GM18511 (cell line): ENCODE results near the gene PLCD3.

ENCODE experiments used
- ATAC-seq: cut with Tn5 transposase; IDR thresholded peaks from one replicate; pipeline ENCODE4 v1.9.1; 2021; ENCODE audit warnings: mild to moderate bottlenecking, moderate library complexity; ENCODE audit not compliant: unreplicated experiment

The PLCD3 gene, protein sequence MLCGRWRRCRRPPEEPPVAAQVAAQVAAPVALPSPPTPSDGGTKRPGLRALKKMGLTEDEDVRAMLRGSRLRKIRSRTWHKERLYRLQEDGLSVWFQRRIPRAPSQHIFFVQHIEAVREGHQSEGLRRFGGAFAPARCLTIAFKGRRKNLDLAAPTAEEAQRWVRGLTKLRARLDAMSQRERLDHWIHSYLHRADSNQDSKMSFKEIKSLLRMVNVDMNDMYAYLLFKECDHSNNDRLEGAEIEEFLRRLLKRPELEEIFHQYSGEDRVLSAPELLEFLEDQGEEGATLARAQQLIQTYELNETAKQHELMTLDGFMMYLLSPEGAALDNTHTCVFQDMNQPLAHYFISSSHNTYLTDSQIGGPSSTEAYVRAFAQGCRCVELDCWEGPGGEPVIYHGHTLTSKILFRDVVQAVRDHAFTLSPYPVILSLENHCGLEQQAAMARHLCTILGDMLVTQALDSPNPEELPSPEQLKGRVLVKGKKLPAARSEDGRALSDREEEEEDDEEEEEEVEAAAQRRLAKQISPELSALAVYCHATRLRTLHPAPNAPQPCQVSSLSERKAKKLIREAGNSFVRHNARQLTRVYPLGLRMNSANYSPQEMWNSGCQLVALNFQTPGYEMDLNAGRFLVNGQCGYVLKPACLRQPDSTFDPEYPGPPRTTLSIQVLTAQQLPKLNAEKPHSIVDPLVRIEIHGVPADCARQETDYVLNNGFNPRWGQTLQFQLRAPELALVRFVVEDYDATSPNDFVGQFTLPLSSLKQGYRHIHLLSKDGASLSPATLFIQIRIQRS

DNA sequence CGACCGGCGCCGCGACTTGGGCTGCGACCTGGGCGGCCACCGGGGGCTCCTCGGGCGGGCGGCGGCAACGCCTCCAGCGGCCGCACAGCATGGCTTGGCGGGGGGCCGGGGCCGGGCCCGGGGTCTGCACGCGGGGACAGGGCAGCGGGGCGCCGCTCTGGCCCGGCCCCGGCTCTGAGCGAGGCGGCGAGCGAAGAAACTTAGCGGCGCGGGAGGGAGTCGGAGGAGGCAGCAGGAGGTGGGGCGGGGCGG lies at the start of gene PLCD3:
PLCD3 (minus strand) TSS at position 196 of the 252 bp plus-strand sequence; CDS start at position 91, 105 bp downstream.
- no peak for ATAC-seq

DNA sequence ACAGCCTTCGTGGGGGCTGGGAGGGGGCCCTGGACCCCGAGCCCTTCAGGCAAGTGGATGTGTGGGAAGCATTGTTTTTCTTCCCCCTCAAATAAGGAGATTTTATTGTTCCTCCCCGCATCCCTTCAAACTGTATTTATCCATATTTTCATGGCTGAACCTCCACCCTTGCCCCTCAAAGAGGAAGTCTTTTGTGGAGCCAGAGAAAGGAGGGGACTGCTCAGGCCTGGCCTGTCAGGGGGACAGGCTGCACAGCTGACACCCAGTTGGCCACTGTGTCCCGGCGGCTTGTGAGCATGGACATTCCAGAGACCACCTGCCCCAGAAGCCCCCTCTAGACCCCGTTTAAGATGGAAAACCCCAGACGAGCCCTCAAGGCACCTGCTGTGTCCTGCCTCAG lies 45.2 kb upstream of the PLCD3 start:
- ATAC-seq = no peak

DNA sequence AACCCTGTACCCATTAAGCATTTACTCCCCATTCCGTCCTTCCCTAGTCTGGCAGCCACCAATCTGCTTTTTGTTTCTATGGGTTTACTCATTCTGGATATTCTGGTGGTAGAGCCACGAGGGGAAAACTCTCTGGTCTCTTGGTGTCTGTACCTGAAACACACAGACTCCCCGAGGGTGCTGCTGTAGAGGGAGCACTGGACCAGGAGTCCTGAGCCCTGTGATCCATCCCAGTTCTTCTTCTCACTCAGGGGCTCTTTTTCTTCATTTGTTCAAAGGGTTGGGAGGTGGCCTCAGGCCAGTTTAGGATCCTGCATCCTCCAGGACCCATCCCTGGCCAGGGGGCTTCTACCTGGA lies 43.4 kb upstream of the PLCD3 start:
- no peak for ATAC-seq

DNA sequence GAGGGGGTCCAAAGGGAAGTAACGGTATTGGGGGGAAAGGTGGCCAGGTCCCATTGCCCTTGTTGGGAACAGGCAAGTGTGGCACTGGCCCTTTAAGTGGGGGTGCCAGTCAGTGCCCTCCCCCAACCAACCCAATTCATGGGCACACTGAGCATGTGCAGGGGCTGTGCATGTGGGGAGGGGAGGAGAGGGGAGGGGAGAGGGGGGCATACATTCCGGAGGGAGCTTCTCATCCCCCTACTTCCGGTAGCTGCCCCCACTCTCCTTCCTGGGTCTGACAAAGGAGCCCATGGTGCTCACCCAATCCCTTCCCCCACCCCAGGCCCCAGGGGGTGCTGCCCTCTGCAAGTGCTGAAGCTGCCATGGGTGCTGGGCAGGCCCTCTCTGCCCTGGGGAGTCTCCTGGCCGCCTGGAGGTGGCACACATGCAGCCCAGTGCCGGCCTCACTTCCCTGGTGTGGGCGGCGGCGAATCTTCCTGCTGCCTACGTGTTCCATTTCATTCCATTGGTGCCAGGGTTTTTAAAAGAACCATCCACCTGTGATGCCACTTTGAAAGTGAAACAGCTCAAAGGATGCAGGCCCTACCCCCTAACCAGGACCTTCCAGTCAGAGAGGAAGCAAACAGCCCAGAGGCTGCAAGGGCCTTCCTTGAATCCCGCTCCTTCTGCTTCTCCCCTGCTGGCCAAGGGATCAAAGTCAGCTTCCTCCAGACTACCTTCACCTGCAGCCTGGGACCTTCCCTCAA lies 40.4 kb upstream of the PLCD3 start:
- ATAC-seq = no peak

DNA sequence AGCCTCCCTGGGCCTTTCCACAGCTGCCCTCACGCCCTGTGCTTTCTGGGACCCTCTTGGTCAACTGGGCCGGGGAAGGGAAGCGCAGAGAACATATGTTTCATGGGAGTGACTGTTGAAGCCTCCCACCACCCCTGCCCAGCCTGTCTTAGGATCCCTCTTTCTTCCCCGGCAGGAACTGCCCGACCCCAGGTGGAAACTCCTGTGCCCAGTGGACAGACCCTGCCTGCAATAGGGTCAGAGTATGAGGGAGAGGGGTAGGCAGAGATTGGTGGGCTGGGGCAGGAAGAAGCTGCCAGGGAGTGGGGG lies 39.9 kb upstream of the PLCD3 start:
- ATAC-seq = no peak

DNA sequence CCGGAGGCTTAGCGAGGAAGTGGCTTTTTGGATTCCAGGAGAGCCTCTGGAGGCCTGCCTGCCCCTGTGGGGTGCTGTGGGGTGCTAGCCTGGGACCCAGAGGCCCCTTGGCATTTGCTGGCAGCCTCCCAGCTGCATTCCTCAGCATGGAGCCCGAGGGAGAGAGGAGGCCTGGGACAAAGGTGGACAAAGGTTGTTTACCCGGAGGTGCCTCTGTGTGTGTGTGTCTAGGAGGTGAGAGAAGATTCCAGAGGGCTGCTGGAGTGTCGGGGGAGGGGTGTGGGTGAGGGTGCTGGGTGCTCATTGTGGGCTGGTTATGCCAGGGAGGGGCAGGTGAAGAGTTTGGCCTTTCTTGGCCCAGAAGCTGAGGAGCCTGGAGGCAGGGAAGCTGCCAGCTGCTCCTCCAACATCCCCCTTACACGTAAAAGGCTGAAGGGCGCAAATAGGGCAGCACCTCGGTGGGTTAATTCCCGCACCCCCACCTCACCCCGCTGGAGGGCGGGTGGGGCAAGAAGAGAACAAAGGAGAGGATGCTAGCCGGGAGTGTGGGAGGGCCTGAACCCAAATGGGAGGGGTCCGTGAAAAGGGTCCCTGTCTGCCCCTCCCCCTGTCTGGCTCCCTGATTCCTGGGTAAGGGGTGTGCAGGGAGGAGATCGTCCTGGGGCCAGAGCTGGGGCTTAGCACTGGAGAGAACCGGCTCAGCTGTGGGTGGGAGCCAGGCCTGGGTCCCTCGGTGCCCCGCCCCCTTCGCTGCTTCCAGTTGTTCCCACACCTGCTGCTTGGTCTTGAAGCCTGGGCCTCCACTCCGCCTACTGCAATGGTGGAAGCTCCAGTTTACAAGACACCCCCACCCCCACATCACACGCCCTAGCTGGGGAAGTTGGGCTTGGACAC lies 39.3 kb upstream of the PLCD3 start:
- ATAC-seq = no peak

DNA sequence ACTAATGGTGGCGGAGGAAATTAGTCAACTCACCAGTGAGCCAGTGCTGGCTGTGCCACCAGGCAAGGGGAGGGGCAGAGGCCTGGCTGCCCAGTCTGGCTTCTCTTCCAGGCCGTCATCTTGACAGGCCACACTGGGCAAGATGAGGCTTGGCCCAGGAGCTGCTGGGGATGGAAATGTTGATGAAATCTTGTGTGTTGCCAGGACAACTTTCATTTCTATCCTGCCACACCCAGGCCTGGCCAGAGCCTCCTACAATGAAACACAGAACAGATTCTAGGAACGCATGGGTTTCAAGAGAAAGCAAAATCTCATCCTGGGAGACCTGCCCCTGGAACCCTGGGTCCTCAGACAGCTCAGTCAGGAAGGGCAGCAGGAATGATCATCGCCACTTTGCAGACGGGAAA lies 38.6 kb upstream of the PLCD3 start:
- ATAC-seq = no peak

DNA sequence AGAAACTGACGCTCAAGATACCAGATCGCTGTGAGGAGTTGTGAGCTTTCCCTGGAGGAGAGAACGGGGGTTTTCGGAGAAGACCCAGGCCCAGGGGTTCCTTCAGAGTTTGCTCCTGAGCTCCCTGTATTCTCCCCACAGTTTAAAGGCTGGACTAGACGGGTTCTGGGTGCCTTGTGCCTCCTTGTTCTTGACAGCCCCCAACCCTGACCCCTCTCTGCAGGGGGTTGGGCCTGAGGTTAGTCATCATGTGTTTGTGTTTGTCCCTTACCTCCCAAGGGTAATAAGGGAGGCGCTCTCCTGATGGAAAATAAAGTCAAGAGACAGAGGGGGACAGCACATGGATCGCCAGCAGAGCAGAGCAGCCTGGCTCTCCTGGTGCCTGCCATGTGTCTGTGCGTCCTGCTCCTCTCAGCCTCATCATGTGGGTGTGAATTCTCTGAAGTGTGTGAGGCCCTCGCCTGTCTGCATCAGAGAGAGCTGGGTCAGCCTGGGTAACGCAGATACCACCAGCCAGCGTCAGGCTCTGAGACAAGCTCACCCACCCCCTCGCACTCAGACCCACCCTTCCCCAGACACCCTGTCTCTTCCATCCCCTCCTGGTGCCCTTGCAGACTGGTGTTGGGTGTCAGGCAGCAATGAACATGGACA lies 38.1 kb upstream of the PLCD3 start:
- no peak for ATAC-seq

DNA sequence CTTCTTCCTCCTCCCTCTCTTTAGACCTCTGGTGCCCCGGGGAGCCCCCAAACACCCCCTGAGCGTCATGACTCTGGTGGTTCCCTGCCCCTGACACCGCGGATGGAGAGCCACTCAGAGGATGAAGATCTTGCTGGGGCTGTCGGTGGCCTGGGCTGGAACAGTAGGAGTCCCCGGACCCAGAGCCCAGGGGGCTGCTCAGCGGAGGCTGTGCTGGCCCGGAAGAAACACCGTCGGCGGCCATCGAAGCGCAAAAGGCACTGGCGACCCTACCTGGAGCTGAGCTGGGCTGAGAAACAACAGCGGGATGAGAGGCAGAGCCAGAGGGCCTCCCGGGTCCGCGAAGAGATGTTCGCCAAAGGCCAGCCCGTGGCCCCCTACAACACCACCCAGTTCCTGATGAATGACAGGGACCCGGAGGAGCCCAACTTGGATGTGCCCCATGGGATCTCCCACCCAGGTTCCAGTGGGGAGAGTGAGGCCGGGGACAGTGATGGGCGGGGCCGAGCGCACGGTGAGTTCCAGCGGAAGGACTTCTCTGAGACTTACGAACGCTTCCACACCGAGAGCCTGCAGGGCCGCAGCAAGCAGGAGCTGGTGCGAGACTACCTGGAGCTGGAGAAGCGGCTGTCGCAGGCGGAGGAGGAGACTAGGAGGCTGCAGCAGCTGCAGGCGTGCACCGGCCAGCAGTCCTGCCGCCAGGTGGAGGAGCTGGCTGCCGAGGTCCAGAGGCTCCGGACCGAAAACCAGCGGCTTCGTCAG lies 36.9 kb upstream of the PLCD3 start:
- ATAC-seq = no peak

DNA sequence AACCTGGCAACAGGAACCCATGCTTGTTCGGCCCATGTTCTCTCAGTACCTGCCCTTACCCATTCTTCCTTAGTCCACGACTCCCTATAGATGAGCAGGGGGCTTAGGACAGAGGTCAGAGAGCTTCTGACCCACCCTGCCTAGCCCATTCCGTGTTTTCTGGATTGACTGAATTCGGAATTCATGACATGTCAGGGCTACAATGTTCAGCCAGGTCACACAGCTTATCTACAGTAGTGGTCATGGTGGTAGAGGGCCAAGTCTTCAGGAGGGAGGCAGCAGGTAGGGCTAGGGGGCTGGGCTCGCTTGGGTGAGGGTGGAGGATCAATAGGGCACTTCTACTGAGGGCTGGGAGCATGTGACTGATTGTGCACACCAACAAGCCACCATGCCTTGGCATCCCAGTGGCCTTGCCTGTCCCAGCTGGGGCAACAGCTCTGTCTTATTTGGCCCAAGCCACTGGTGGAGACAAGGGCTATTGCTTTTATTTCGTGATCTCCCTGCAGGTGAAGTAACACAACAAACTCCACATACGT lies 32.5 kb upstream of the PLCD3 start:
- ATAC-seq = no peak

DNA sequence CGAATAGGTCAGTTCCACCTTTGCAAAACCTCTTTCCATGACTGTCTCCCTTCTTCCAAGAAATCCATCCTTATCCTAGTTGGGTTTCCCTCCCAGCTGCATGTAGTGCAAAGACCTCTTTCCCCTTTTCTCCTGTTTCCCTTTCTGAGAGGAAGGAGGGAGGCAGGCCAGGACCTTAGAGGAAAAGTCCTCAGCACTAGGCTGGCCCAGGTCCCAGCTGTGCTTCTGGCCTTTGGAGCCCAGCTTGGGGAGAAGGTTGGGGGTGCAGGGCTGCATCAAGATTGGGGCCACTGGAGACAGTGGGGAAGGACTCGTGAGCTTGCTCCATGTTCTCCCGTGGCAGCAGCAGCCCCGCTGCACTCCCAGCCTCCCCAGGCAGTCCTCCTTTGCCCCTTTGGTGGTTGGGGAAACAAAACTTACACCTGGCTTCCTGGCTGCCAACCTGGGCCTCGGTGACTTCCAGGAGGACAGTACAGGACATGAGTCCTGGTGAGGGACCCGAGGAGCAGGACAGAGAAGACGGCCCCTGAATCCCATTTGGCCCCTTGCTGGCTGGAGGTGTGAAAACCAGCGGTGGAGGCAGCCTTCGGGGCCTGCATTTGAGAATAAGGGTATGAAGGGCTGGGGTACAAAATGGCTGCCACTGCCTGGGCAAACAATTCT lies 29.8 kb upstream of the PLCD3 start:
- no peak for ATAC-seq

DNA sequence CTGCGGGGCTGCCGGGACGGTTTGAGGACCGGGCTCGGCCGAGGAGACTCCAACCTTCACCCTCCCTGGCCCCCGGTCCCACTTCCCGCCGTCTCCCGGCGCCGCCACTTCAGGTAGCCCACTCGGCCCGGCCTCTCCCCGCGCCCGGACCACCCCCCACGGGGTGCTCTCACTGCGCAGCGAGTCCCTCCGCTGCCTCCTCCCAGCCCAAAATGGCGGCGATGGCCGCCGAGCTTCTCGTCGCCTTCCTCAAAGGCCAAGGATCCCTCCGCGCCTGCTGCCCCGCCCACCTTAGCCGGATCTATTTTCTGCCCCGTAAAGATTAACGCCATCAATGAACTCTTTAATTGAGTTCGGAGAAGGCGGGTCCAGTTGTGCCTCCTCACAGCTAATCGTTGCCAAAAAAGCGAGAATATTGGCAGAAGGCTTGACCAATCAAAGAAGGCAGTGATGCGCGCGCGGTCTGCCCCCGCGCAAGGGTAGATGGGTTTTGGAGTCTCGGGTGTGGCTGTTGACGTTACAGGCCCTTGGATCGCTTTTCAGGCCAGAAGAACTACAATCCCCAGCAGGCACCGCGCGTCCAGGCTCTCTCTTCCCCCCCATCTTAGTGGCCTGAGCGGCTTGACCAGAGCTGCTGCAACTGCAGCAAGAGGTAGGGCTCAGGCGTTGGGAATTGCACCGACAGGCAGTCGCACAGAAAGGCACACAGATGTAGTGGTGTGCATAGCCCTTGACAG lies 29.1 kb upstream of the PLCD3 start, which contains the start of gene HEXIM2:
HEXIM2 (plus strand) TSS at position 588 of the 737 bp plus-strand sequence. CDS start 919 bp downstream, outside the sequence.
- ATAC-seq = peak; percentile 87

DNA sequence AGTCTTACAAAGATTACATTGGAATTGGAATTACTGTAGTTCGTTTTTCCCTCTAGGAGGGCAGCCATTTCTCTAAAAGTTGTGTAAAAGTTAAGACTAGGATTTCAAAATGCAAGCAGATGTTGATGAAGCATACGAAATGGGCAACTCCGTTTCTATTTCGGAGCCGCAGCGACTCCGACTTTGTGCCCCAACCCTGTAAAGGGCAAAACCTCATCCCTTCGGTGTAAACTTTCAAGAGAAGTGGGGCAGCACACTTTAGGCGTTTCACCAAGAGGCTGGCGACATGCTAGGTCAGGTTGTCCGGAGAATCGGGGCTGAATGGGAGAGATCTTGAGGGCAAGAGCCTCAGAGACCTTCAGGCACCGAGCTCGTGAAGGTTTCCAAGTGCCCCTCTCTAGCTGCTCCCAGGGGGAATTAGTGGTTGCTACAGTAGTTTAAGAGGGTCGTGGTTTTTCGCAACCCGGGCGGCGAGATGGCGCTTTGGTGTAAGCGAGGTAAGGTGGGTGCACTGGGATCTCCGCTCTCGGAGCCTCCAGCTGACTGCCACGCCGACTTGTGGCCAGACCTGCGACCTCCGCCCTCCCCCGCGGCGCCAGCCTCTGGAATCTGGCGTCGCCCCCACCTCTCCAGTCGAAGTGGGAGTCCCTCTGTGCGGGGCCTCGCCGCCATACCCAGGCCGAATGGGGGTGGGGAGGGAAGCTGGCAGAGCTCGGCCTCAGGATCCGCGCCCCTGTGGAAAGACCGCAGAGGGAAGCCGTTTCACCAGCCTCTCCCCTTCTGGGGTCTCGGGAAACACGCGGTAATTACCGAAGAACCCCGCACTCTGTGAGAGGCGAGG lies 28.4 kb upstream of the PLCD3 start:
- peak; percentile 21 for ATAC-seq

DNA sequence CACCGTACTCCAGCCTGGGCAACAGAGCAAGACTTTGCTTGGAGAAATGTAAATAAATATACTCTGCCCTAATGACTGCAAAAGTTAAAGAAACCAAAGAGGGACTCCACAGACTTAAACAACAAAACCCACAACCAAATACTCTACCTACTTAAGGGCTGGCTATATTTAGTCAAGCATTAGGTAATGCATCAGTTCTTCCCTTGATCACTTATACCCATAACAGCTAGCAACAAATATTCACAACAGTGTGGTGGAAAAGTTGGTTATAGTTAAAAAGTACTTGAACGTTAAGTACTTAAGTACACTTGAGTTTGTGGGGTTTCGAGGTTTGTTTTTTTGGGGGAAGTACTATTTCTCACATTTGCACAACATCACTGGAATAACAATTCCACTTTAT lies 23.9 kb upstream of the PLCD3 start:
- no peak for ATAC-seq

DNA sequence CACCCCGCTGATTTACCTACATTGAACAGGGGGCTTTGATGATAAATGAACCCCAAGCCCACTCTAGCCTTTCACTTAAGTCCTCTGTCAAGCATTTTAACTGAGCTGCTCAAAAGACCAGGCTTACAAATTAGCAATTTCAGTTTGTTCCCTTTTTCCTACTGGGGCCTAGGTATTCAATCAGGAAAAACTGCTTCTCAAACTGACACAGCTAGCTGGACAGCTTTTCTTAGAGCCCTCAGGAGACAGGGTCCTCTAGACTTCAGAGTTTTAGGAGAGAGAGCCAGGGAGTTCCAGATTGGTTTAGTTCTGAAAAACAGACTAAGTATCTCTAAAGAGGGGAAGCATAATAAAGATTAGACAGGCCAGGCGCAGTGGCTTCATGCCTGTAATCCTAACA lies 23.2 kb upstream of the PLCD3 start:
- ATAC-seq = no peak

DNA sequence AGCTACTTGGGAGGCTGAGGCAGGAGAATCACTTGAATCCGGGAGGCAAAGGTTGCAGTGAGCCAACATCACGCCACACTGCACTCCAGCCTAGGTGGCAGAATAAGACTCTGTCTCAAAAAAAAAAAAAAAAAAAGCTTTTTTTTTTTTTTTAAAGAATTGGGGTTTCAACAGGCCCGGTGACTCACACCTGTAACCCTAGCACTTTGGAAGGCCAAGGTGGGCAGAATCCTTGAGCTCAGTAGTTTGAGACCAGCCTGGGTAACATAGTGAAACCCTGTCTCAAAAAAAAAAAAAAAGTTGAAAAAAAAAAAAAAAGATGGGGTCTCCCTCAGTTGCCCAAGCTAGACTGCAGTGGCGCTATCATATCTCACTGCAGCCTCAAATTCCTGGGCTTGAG lies 22.7 kb upstream of the PLCD3 start:
- no peak for ATAC-seq
